Measurements from ENCODE around the gene TRIM67. TPM values are rescaled to one million over a fixed set of nuclear protein-coding genes. Genes with fewer than 3 reads are reported as not detected.

The TRIM67 gene
- total RNA-seq, 1 donor from 2014 or later, result 0.32 TPM

DNA sequence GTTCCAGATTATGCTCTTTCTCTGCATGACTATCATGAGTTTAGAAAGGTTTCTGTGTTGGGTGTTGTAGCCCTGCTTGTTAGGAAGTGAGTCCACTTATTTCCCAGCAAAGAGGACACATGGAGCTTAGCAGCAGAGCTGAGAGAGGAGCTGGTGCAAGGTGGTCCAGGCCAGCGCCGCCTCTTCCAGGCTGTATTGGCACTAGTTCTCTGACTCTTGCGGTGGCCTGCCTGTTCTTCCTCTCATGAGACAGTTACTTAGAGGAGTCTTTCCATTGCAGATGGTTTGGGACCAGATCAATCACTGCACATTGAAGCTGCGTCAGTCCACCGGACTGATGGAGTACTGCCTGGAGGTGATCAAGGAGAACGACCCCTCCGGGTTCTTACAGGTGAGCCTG is 38.0 kb downstream of the TRIM67 start:
- Mint-ChIP-seq H3K27ac (ENCODE audit: unreplicated experiment) (no peak overlapping the region), H3K9me3 (ENCODE audit: unreplicated experiment) (no peaks in the 10 kb centered on the region), H3K27me3 (ENCODE audit: unreplicated experiment) (peaks cover 30% of the 10 kb centered on the region), H3K4me3 (ENCODE audit: unreplicated experiment) (no peak overlapping the region), H3K36me3 (ENCODE audit: unreplicated experiment) (no peaks in the 10 kb centered on the region), H3K4me1 (ENCODE audit: unreplicated experiment) (no peaks in the 10 kb centered on the region)
- no peak for DNase-seq (ENCODE audit: extremely low spot score, unreplicated experiment)
- TF ChIP-seq, protein P1, sequence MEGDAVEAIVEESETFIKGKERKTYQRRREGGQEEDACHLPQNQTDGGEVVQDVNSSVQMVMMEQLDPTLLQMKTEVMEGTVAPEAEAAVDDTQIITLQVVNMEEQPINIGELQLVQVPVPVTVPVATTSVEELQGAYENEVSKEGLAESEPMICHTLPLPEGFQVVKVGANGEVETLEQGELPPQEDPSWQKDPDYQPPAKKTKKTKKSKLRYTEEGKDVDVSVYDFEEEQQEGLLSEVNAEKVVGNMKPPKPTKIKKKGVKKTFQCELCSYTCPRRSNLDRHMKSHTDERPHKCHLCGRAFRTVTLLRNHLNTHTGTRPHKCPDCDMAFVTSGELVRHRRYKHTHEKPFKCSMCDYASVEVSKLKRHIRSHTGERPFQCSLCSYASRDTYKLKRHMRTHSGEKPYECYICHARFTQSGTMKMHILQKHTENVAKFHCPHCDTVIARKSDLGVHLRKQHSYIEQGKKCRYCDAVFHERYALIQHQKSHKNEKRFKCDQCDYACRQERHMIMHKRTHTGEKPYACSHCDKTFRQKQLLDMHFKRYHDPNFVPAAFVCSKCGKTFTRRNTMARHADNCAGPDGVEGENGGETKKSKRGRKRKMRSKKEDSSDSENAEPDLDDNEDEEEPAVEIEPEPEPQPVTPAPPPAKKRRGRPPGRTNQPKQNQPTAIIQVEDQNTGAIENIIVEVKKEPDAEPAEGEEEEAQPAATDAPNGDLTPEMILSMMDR (IDR thresholded peaks at IDR 0.05), result no peak

DNA sequence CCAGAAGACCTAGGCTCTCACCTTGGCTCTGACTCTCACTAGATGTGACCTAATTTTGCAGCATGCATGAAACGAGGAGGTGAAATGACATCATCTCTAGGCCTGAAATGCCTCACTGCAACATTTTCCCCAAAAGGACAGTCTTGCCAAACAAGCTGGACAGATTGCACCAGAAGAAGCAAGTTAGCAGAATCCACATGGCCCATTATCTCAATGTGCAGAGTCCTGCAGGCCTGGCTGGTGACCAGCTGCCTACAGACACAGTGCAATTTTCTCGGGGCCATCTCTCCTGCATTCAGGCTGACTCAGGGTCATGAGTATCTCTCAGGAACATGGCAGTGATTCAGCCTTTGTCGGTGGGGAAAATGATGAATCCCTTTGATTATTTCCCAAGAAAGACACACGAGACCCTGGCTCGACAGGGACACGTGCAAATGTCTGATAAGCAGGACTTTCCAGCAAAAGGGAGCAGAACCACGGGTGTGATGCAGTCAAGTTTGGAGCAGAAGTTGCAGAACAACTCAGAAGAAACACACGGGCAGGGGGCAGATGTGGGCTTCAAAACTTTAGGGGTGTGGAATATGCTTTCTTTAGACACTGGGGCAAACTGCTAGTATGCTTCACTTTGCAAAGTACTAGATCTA is 38.7 kb downstream of the TRIM67 start:
- Mint-ChIP-seq H3K27me3 (ENCODE audit: unreplicated experiment) (peaks cover 30% of the 10 kb centered on the region), H3K27ac (ENCODE audit: unreplicated experiment) (no peak overlapping the region), H3K4me3 (ENCODE audit: unreplicated experiment) (no peak overlapping the region)

DNA sequence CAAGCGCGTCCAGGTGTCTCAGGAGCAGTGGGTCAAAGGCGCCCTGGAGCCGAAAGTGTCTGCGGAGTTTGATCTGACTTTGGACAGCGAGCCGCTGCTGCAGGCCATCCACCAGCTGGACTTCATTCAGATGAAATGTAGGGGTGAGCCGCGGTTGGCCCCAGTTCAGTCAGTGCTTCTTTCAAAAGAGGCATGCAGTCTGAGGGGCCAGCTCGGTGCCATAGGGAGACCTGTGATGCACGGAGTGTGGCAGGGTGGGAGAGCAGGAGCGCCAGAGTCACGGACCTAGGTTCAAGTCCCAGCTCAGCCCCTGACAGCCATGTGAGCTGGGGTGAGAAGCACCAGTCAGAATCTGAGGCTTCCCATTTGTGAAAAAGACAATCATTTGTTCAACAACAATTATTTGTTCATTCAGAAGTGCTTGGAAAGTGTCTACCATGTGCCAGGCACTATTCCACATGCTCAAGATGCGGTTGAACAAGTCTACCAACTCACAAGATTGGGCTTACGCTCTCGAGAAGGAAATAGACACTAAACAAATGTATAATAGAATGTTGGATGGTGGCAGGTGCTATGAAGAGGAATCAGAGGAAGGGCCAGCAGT is 39.6 kb downstream of the TRIM67 start:
- Mint-ChIP-seq H3K4me1 (ENCODE audit: unreplicated experiment) (no peaks in the 10 kb centered on the region), H3K27ac (ENCODE audit: unreplicated experiment) (no peak overlapping the region), H3K36me3 (ENCODE audit: unreplicated experiment) (no peaks in the 10 kb centered on the region), H3K9me3 (ENCODE audit: unreplicated experiment) (no peaks in the 10 kb centered on the region), H3K27me3 (ENCODE audit: unreplicated experiment) (peaks cover 30% of the 10 kb centered on the region), H3K4me3 (ENCODE audit: unreplicated experiment) (no peak overlapping the region)
- DNase-seq (ENCODE audit: extremely low spot score, unreplicated experiment), result no peak
- TF ChIP-seq, protein P1 (IDR thresholded peaks at IDR 0.05), result no peak

More for the DNA sequence above, 38.7 kb downstream of the TRIM67 start:
- TF ChIP-seq, protein P1 (IDR thresholded peaks at IDR 0.05), result no peak
- Mint-ChIP-seq H3K36me3 (ENCODE audit: unreplicated experiment) (no peaks in the 10 kb centered on the region), H3K9me3 (ENCODE audit: unreplicated experiment) (no peaks in the 10 kb centered on the region), H3K4me1 (ENCODE audit: unreplicated experiment) (no peaks in the 10 kb centered on the region)
- DNase-seq (ENCODE audit: extremely low spot score, unreplicated experiment), result no peak

DNA sequence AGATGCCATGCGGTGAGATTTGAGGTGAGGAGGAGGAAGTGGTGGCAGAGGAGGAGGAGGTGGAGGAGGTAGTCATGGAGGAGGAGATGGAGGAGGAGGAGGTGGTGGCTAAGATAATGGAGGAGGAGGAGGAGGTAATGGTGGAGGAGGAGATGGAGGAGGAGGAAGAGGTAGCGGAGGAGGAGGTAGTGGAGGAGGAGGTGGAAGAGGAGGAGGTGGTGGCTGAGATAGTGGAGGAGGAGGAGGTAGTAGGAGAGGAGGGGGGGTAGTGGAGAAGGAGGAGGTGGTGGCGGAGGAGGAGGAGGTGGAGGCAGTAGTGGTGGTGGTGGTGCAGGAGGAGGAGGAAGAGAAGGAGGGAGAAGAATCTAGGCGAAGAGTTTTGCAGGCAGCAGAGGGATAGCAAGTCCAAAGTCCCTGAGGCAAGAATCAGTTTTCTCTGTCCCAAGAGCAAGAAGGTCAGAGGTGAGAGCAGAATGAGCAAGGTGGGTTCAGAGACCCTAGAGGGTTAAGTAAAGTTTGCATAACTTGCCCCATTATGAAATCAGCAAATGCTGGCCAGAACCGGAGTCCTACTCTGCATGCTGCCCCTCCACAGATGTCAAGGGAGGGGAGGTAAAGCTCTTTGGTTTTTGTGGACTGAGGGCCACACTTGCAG is 40.2 kb downstream of the TRIM67 start:
- Mint-ChIP-seq H3K36me3 (ENCODE audit: unreplicated experiment) (no peaks in the 10 kb centered on the region), H3K27ac (ENCODE audit: unreplicated experiment) (no peak overlapping the region), H3K4me1 (ENCODE audit: unreplicated experiment) (no peaks in the 10 kb centered on the region), H3K9me3 (ENCODE audit: unreplicated experiment) (no peaks in the 10 kb centered on the region), H3K27me3 (ENCODE audit: unreplicated experiment) (peaks cover 30% of the 10 kb centered on the region), H3K4me3 (ENCODE audit: unreplicated experiment) (no peak overlapping the region)
- DNase-seq (ENCODE audit: extremely low spot score, unreplicated experiment), result no peak
- TF ChIP-seq, protein P1 (IDR thresholded peaks at IDR 0.05), result no peak

Data from osteocyte (in vitro differentiated cells).